Trophoblast cell (in vitro differentiated cells and primary cell): ENCODE measurements around the gene SLC12A8.

Experiments
- DNase-seq, 2 donors: peaks; one replicate each; pipeline ENCODE4 v3.0.0-alpha.2; 2016
- H2AFZ ChIP-seq: 2 replicates; pipeline ENCODE4 v1.6.1; 2013; ENCODE audit warnings: low read length, moderate library complexity, mild to moderate bottlenecking; ENCODE audit not compliant: insufficient read depth, poor library complexity
- H2AK5ac ChIP-seq: 2 replicates; pipeline ENCODE4 v1.6.1; 2013; ENCODE audit warnings: mild to moderate bottlenecking, low read length
- H2BK120ac ChIP-seq: 2 replicates; pipeline ENCODE4 v1.6.1; 2013; ENCODE audit warnings: low read length, mild to moderate bottlenecking, moderate library complexity; ENCODE audit not compliant: insufficient read depth, poor library complexity
- H2BK12ac ChIP-seq: 2 replicates; pipeline ENCODE4 v1.6.1; 2013; ENCODE audit warnings: mild to moderate bottlenecking, low read length, moderate library complexity
- H2BK5ac ChIP-seq: 2 replicates; pipeline ENCODE4 v1.6.1; 2013; ENCODE audit warnings: low read length, low read depth, moderate library complexity, mild to moderate bottlenecking; ENCODE audit not compliant: poor library complexity
- H3K14ac ChIP-seq: 2 replicates; pipeline ENCODE4 v1.6.1; 2013; ENCODE audit warnings: mild to moderate bottlenecking, low read length
- H3K18ac ChIP-seq: 2 replicates; pipeline ENCODE4 v1.6.1; 2013; ENCODE audit warnings: mild to moderate bottlenecking, low read length
- H3K23ac ChIP-seq: 2 replicates; pipeline ENCODE4 v1.6.1; 2013; ENCODE audit warnings: low read length
- H3K27ac ChIP-seq: 2 replicates; pipeline ENCODE4 v1.5.1; 2013; ENCODE audit warnings: low read depth, mild to moderate bottlenecking, inconsistent platforms, low read length, moderate library complexity
- H3K27me3 ChIP-seq: 2 replicates; pipeline ENCODE4 v1.6.1; 2013; ENCODE audit warnings: inconsistent platforms, mild to moderate bottlenecking, low read length, moderate library complexity; ENCODE audit not compliant: insufficient read depth
- H3K36me3 ChIP-seq, 2 experiments: 1 replicate in 1 of 2; 2 replicates in 1 of 2; pipeline ENCODE4 v1.6.1; 2013; ENCODE audit warnings: low read length in 2 of 2, mild to moderate bottlenecking in 2 of 2, moderate library complexity in 1 of 2; ENCODE audit not compliant: insufficient read depth in 2 of 2, control insufficient read depth in 1 of 2
- H3K4ac ChIP-seq: 2 replicates; pipeline ENCODE4 v1.6.1; 2013; ENCODE audit warnings: low read depth, mild to moderate bottlenecking, low read length, moderate library complexity
- H3K4me1 ChIP-seq, 2 experiments: 1 replicate in 1 of 2; 2 replicates in 1 of 2; pipeline ENCODE4 v1.6.1; 2013; ENCODE audit warnings: low read length in 2 of 2, mild to moderate bottlenecking in 2 of 2, moderate library complexity in 1 of 2; ENCODE audit not compliant: insufficient read depth in 2 of 2, control insufficient read depth in 1 of 2
- H3K4me2 ChIP-seq: 2 replicates; pipeline ENCODE4 v1.6.1; 2013; ENCODE audit warnings: inconsistent platforms, mild to moderate bottlenecking, low read length, moderate library complexity
- H3K4me3 ChIP-seq: 2 replicates; pipeline ENCODE4 v1.5.1; 2013; ENCODE audit warnings: mild to moderate bottlenecking, low read depth, low read length, inconsistent platforms
- H3K79me1 ChIP-seq: one replicate; pipeline ENCODE4 v1.6.1; 2013; ENCODE audit warnings: low read length
- H3K79me2 ChIP-seq: 2 replicates; pipeline ENCODE4 v1.6.1; 2013; ENCODE audit warnings: low read length, mild to moderate bottlenecking; ENCODE audit not compliant: control insufficient read depth, insufficient read depth, poor library complexity
- H3K9ac ChIP-seq: 2 replicates; pipeline ENCODE4 v1.6.1; 2013; ENCODE audit warnings: mild to moderate bottlenecking, low read length
- H3K9me3 ChIP-seq: 2 replicates; pipeline ENCODE4 v1.6.1; 2013; ENCODE audit warnings: low read depth, mild to moderate bottlenecking, control low read depth, inconsistent platforms, low read length; ENCODE audit not compliant: insufficient read depth
- H4K12ac ChIP-seq: 2 replicates; pipeline ENCODE4 v1.6.1; 2013; ENCODE audit warnings: low read depth, mild to moderate bottlenecking, low read length, moderate library complexity
- H4K8ac ChIP-seq: 2 replicates; pipeline ENCODE4 v1.6.1; 2013; ENCODE audit warnings: low read depth, mild to moderate bottlenecking, low read length, moderate library complexity
- H4K91ac ChIP-seq: one replicate; pipeline ENCODE4 v1.6.1; 2013; ENCODE audit warnings: low read depth, mild to moderate bottlenecking, low read length, moderate library complexity
- WGBS: extraction: QIAGEN DNeasy Blood & Tissue Kit; methylation state at CpG from one replicate; pipeline ENCODE4 v1.1.7; 2013; ENCODE audit warnings: missing lambda C conversion rate; ENCODE audit not compliant: insufficient read length, insufficient coverage; ENCODE audit errors: extremely low coverage; 5-methylcytosine and 5-hydroxymethylcytosine counted together

SLC12A8 gene

DNA sequence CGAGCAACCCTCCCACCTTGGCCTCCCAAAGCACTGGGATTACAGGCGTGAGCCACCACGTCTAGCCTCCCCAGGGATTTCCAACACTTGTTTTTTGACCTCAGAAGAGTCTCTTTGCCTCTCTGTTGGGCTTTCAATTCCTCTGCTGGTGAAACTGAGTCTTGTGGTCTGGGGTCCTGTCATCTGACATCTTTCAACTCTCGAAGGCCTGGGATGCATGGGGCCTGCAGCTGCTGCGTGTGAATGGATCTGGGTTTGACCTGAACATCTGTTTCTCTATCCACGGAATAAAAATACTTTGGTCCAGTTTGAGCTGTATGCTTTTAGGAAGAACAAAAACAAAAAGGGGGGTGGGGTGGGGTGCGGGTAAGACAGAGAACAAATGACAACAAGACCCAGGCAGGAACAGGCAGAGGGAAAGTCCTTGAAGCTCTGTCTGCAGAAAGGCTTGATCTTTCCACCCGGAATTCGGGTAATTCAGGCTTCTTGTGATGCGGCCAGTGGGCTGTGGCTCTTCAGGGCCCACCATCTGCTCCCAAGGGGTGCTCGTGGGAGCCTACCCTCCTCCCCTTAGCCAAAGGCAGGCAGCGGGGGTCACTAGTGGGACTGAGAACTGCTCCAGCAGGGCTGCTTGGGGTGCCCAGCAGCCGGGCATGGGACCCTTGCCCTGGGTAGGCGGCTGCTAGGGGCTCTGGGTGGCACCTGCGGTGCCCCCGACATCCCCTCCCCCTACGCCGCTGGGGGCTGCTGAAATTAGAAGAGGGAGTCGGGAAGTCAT, 71.5 kb downstream of the SLC12A8 start:
- Histone ChIP-seq H2BK5ac (peak overlapping the region; percentile 87), H3K14ac (peak overlapping the region; percentile 85), H3K79me1 (peaks cover 43% of the 10 kb centered on the region), H4K12ac (peak overlapping the region; percentile 27), H3K18ac (peak overlapping the region; percentile 74), H4K8ac (peak overlapping the region; percentile 87), H3K4me2 (peak overlapping the region; percentile 60), H3K79me2 (peaks cover 6% of the 10 kb centered on the region), H3K4me1 (peaks cover 39 to 53% of the 10 kb centered on the region in 2 experiments), H2BK120ac (peak overlapping the region; percentile 95), H2AK5ac (peak overlapping the region; percentile 77), H3K4ac (peak overlapping the region; percentile 62), H3K9me3 (peaks cover 2% of the 10 kb centered on the region), H3K23ac (no peak overlapping the region), H3K27ac (peak overlapping the region; percentile 13), H4K91ac (peak overlapping the region; percentile 81), H3K36me3 (no peaks in the 10 kb centered on the region), H3K27me3 (no peaks in the 10 kb centered on the region), H3K4me3 (no peak overlapping the region), H2AFZ (peak overlapping the region; percentile 59), H2BK12ac (peak overlapping the region; percentile 13), H3K9ac (no peak overlapping the region)
- no CpG with 5 or more reads among the region's 19 CpGs for WGBS
- no peak for DNase-seq

DNA sequence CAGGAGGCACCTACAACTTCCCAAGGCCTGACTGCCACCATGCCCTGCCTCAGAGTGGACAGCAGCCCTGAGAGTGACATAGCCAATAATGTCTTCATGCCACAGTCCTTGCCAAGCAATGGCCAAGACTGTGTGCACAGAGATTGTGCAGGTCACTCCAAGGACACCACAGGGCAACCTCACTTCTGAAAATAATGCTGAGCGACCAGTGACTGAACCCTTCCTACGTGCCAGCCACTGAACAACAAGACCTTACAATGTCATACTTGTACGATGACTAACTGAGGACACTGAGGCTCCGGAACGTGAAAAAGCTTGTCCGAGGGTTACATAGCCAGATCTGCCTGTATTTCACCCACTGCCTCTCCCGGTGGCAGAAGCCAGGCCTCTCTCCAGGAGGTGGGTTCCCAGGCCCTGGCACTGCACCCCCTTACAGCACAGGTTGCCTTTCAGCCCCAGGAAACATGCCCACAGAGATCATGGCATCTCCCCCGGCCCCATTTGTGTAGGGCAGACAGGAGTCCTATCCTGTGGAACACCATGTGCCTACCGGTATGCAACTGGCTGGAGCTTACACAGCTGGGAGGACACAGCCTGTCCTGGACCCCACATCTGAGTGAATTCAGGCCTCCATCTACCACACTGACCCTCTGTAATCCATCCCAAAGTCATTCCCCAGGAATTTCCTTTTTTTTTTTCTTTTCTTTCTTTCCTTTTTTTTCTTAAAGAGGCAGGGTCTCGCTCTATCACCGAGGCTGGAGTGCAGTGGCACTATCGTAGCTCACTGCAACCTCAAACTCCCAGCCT, 72.3 kb downstream of the SLC12A8 start:
- H3K9ac ChIP-seq = no peak overlapping the region
- H2AK5ac ChIP-seq = peak overlapping the region; percentile 52
- H4K8ac ChIP-seq = peak overlapping the region; percentile 12
- H3K79me1 ChIP-seq = peaks cover 43% of the 10 kb centered on the region
- H3K27me3 ChIP-seq = no peaks in the 10 kb centered on the region
- H3K79me2 ChIP-seq = peaks cover 6% of the 10 kb centered on the region
- peak overlapping the region; percentile 81 for H4K91ac ChIP-seq
- no peak overlapping the region for H3K23ac ChIP-seq
- peak overlapping the region; percentile 15 for H3K4ac ChIP-seq
- H2BK5ac ChIP-seq = peak overlapping the region; percentile 23
- H3K36me3 ChIP-seq = no peaks in the 10 kb centered on the region
- H3K14ac ChIP-seq = peak overlapping the region; percentile 55
- peaks cover 2% of the 10 kb centered on the region for H3K9me3 ChIP-seq
- H2BK120ac ChIP-seq = peak overlapping the region; percentile 89
- H2AFZ ChIP-seq = no peak overlapping the region
- H2BK12ac ChIP-seq = peak overlapping the region; percentile 89
- no peak overlapping the region for H4K12ac ChIP-seq
- DNase-seq = peak; percentile 79 to 86
- no peak overlapping the region for H3K4me2 ChIP-seq
- H3K27ac ChIP-seq = peak overlapping the region; percentile 24
- peaks cover 39 to 53% of the 10 kb centered on the region in 2 experiments for H3K4me1 ChIP-seq
- peak overlapping the region; percentile 54 for H3K18ac ChIP-seq
- WGBS = no CpG with 5 or more reads among the region's 12 CpGs
- no peak overlapping the region for H3K4me3 ChIP-seq

DNA sequence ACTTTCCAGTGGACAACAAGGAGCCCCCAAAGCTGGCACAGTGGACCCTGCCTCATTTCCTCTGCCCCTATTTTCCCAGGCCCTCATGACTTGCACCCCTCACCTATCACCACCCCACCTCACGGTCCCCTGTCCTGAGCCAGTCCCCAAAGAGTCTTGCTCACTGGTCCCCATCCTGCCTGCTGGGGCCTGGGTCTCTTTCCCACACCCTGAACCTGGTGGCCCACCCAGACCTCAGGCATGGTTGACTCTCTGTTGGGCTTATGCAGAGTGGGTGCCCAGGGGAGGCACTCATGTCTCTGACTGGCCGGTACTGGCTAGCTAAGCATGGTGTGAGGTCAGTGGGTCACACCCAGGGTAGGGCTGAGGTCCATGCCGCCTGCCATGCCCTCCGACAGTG, 73.2 kb downstream of the SLC12A8 start:
- H3K27ac ChIP-seq = no peak overlapping the region
- no peaks in the 10 kb centered on the region for H3K36me3 ChIP-seq
- peak overlapping the region; percentile 5 for H3K4ac ChIP-seq
- H3K79me2 ChIP-seq = peaks cover 6% of the 10 kb centered on the region
- no peak for DNase-seq
- no peak overlapping the region for H3K4me2 ChIP-seq
- H3K9me3 ChIP-seq = peaks cover 2% of the 10 kb centered on the region
- no peak overlapping the region for H3K23ac ChIP-seq
- H3K4me3 ChIP-seq = no peak overlapping the region
- H3K4me1 ChIP-seq = peaks cover 34 to 48% of the 10 kb centered on the region in 2 experiments
- no peak overlapping the region for H3K9ac ChIP-seq
- H3K79me1 ChIP-seq = peaks cover 39% of the 10 kb centered on the region
- peak overlapping the region; percentile 28 for H2BK5ac ChIP-seq
- H3K27me3 ChIP-seq = no peaks in the 10 kb centered on the region
- H2AFZ ChIP-seq = no peak overlapping the region
- H2BK12ac ChIP-seq = peak overlapping the region; percentile 89
- peak overlapping the region; percentile 49 for H3K14ac ChIP-seq
- no peak overlapping the region for H4K8ac ChIP-seq
- H2AK5ac ChIP-seq = peak overlapping the region; percentile 69
- WGBS = no CpG with 5 or more reads among the region's 4 CpGs
- H4K91ac ChIP-seq = peak overlapping the region; percentile 81
- peak overlapping the region; percentile 89 for H2BK120ac ChIP-seq
- H4K12ac ChIP-seq = no peak overlapping the region
- H3K18ac ChIP-seq = peak overlapping the region; percentile 52

DNA sequence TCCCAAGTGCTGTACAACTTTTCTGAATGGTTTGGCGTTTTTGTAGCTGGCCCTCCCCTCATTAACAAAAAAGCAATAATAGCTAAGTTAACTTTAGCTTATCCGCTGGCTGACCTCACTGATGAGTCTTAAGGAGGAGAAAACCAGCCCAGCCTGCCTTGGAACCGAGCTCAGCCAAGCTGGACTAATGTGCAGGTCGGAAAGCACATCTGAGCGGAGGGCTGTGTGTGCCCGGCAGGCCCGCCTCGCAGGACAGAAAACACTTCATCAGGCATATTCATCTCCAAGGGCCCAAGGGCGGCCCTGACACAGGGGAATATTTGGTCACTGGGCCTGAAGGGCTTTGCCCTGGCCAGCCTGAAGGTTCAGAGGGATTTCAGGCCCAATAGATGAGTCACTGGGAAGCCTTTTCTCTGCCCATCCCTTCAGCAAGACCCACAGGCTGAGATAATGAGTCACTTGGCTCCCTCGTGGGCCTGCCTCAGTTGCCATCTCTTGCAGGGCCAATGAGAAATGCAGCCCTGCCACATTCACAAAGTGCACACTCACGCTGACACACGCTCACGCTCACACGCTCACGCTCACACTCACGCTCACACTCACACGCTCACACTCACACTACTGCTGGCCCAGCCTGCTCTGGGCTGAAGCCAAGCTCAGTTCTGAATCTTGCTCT, 75.1 kb downstream of the SLC12A8 start:
- Histone ChIP-seq H3K4ac (no peak overlapping the region), H3K9ac (no peak overlapping the region)

More for the DNA sequence above, 75.1 kb downstream of the SLC12A8 start:
- Histone ChIP-seq H3K79me1 (peaks cover 32% of the 10 kb centered on the region), H3K14ac (no peak overlapping the region), H3K79me2 (peaks cover 6% of the 10 kb centered on the region), H3K4me1 (peaks cover 24 to 36% of the 10 kb centered on the region in 2 experiments), H2BK12ac (no peak overlapping the region), H3K4me3 (no peak overlapping the region), H3K23ac (no peak overlapping the region), H4K12ac (no peak overlapping the region), H2BK120ac (no peak overlapping the region), H2AFZ (no peak overlapping the region), H3K36me3 (no peaks in the 10 kb centered on the region), H3K9me3 (peaks cover 2% of the 10 kb centered on the region), H2AK5ac (no peak overlapping the region), H4K91ac (no peak overlapping the region), H3K27ac (peak overlapping the region; percentile 64), H4K8ac (no peak overlapping the region), H3K27me3 (no peaks in the 10 kb centered on the region), H2BK5ac (no peak overlapping the region), H3K18ac (no peak overlapping the region), H3K4me2 (no peak overlapping the region)
- WGBS = 100% methylated on average over 7 of the region's 17 CpGs
- DNase-seq = peak; percentile 97 to 98
